ENCODE results near the gene IL1RN.

IL1RN gene

GRCh38 chr2:113157897-113158753, 30.7 kb downstream of the IL1RN start:
- Histone ChIP-seq H3K14ac (ENCODE audit: low read length in 2 of 2) (no peak overlapping the region), H3K23ac (ENCODE audit: low read length in 2 of 2) (no peak overlapping the region), H2AK5ac (ENCODE audit: low read length, severe bottlenecking) (no peak overlapping the region), H2BK5ac (ENCODE audit: low read depth, low read length, poor library complexity, severe bottlenecking) (no peak overlapping the region), H3K4ac (ENCODE audit: low read depth in 1 of 2, low read length in 2 of 2) (no peak overlapping the region), H2BK12ac (ENCODE audit: low read length in 2 of 2) (no peak overlapping the region), H3K4me2 (ENCODE audit: low read length, poor library complexity, severe bottlenecking) (peak overlapping the region; percentile 73), H2BK120ac (ENCODE audit: low read depth, low read length) (no peak overlapping the region), H3K27me3 (ENCODE audit: control insufficient read depth in 1 of 2, insufficient read depth in 1 of 2, low read length in 2 of 2) (no peaks in the 10 kb centered on the region), H4K8ac (ENCODE audit: low read length) (no peak overlapping the region), H2BK15ac (ENCODE audit: low read depth, poor library complexity, severe bottlenecking) (no peak overlapping the region), H3K18ac (ENCODE audit: low read depth in 1 of 2, low read length in 2 of 2) (peak overlapping the region in 1 of 2 experiments; percentile 6), H3K4me1 (ENCODE audit: control insufficient read depth, insufficient read depth, low read depth, low read length) (peaks cover 9% of the 10 kb centered on the region), H3K36me3 (ENCODE audit: control insufficient read depth in 1 of 2, insufficient read depth in 2 of 2, low read depth in 1 of 2, low read length in 2 of 2) (peaks cover 0 to 3% of the 10 kb centered on the region in 2 experiments), H3K79me1 (replicated peaks; ENCODE audit: low read length, poor library complexity, severe bottlenecking) (no peaks in the 10 kb centered on the region), H2AFZ (ENCODE audit: low read depth, low read length) (peak overlapping the region; percentile 49), H3K9me3 (ENCODE audit: control insufficient read depth, low read length) (no peaks in the 10 kb centered on the region), H3K4me3 (ENCODE audit: insufficient read depth in 1 of 2, low read depth in 1 of 2, low read length in 2 of 2) (peak overlapping the region; percentile 74 to 76), H4K91ac (ENCODE audit: low read length) (no peak overlapping the region), H3K27ac (ENCODE audit: low read length, poor library complexity, severe bottlenecking) (peak overlapping the region; percentile 4), H3K9ac (ENCODE audit: low read length) (peak overlapping the region; percentile 64)
- no peak for DNase-seq
- WGBS: 55% methylated on average over 8 of the region's 10 CpGs

DNA sequence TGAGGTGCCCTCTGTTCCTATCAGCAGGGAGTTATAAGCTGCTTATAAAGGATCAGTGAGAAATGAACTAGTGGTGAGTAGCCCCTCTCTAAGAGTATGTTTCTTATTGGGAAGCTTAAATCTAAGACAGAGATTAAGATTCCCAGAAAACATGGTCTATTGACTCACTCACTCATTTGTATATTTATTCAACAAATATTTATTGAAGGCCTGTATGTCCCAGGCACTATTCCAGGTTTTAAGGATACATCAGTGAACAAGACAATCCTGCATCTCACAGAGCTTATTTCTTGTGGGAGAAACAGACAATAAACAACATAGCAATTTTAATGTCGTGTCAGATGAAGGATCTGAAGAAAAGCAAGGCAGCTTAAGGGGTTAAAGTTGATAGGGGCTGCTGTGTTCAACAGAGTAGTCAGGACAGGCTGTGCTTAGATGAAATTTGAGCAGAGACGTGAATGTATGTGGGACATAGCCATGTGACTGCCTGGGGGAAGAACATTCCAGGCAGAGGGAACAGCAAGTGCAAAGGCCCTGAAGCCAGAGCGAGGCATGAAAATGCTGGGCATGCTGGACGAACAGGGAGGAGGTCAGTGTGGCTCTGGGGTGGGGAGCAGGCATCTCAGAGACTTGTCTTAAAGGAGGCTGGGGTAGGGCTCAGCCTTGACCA, 31.6 kb downstream of the IL1RN start:
- WGBS: 67% methylated on average over 4 of the region's 4 CpGs
- no peak overlapping the region for H2AFZ ChIP-seq (ENCODE audit: low read depth, low read length)
- no peak overlapping the region for H2BK15ac ChIP-seq (ENCODE audit: low read depth, poor library complexity, severe bottlenecking)
- H4K91ac ChIP-seq (ENCODE audit: low read length): no peak overlapping the region
- H3K27me3 ChIP-seq (ENCODE audit: control insufficient read depth in 1 of 2, insufficient read depth in 1 of 2, low read length in 2 of 2): no peaks in the 10 kb centered on the region
- peaks cover 9% of the 10 kb centered on the region for H3K4me1 ChIP-seq (ENCODE audit: control insufficient read depth, insufficient read depth, low read depth, low read length)
- H3K23ac ChIP-seq (ENCODE audit: low read length in 2 of 2): no peak overlapping the region
- H3K79me1 ChIP-seq (replicated peaks; ENCODE audit: low read length, poor library complexity, severe bottlenecking): no peaks in the 10 kb centered on the region
- H2AK5ac ChIP-seq (ENCODE audit: low read length, severe bottlenecking): no peak overlapping the region
- peak; percentile 33 for DNase-seq
- no peak overlapping the region for H3K14ac ChIP-seq (ENCODE audit: low read length in 2 of 2)
- H3K9me3 ChIP-seq (ENCODE audit: control insufficient read depth, low read length): no peaks in the 10 kb centered on the region
- H3K4me2 ChIP-seq (ENCODE audit: low read length, poor library complexity, severe bottlenecking): no peak overlapping the region
- no peak overlapping the region for H3K27ac ChIP-seq (ENCODE audit: low read length, poor library complexity, severe bottlenecking)
- H2BK120ac ChIP-seq (ENCODE audit: low read depth, low read length): no peak overlapping the region
- no peak overlapping the region for H2BK5ac ChIP-seq (ENCODE audit: low read depth, low read length, poor library complexity, severe bottlenecking)
- no peak overlapping the region for H3K9ac ChIP-seq (ENCODE audit: low read length)
- peaks cover 0 to 3% of the 10 kb centered on the region in 2 experiments for H3K36me3 ChIP-seq (ENCODE audit: control insufficient read depth in 1 of 2, insufficient read depth in 2 of 2, low read depth in 1 of 2, low read length in 2 of 2)
- no peak overlapping the region for H3K18ac ChIP-seq (ENCODE audit: low read depth in 1 of 2, low read length in 2 of 2)
- H2BK12ac ChIP-seq (ENCODE audit: low read length in 2 of 2): no peak overlapping the region
- H3K4ac ChIP-seq (ENCODE audit: low read depth in 1 of 2, low read length in 2 of 2): no peak overlapping the region
- H3K4me3 ChIP-seq (ENCODE audit: insufficient read depth in 1 of 2, low read depth in 1 of 2, low read length in 2 of 2): no peak overlapping the region
- no peak overlapping the region for H4K8ac ChIP-seq (ENCODE audit: low read length)

- no peak overlapping the region for H2BK120ac ChIP-seq (ENCODE audit: low read depth, low read length)
- no peak overlapping the region for H3K9ac ChIP-seq (ENCODE audit: low read length)
- no peak overlapping the region for H2AFZ ChIP-seq (ENCODE audit: low read depth, low read length)
- H2BK15ac ChIP-seq (ENCODE audit: low read depth, poor library complexity, severe bottlenecking): no peak overlapping the region
- H3K23ac ChIP-seq (ENCODE audit: low read length in 2 of 2): no peak overlapping the region
- no peaks in the 10 kb centered on the region for H3K9me3 ChIP-seq (ENCODE audit: control insufficient read depth, low read length)
- H3K4ac ChIP-seq (ENCODE audit: low read depth in 1 of 2, low read length in 2 of 2): no peak overlapping the region
- no peak overlapping the region for H2BK12ac ChIP-seq (ENCODE audit: low read length in 2 of 2)
- no peak overlapping the region for H4K8ac ChIP-seq (ENCODE audit: low read length)
- H3K18ac ChIP-seq (ENCODE audit: low read depth in 1 of 2, low read length in 2 of 2): no peak overlapping the region
- H3K79me1 ChIP-seq (replicated peaks; ENCODE audit: low read length, poor library complexity, severe bottlenecking): peaks cover 6% of the 10 kb centered on the region
- H3K14ac ChIP-seq (ENCODE audit: low read length in 2 of 2): no peak overlapping the region
- H3K4me2 ChIP-seq (ENCODE audit: low read length, poor library complexity, severe bottlenecking): no peak overlapping the region
- peaks cover 9% of the 10 kb centered on the region for H3K4me1 ChIP-seq (ENCODE audit: control insufficient read depth, insufficient read depth, low read depth, low read length)
- no peak overlapping the region for H2AK5ac ChIP-seq (ENCODE audit: low read length, severe bottlenecking)
- no peak overlapping the region for H3K4me3 ChIP-seq (ENCODE audit: insufficient read depth in 1 of 2, low read depth in 1 of 2, low read length in 2 of 2)
- peaks cover 0 to 3% of the 10 kb centered on the region in 2 experiments for H3K36me3 ChIP-seq (ENCODE audit: control insufficient read depth in 1 of 2, insufficient read depth in 2 of 2, low read depth in 1 of 2, low read length in 2 of 2)
- H3K27ac ChIP-seq (ENCODE audit: low read length, poor library complexity, severe bottlenecking): no peak overlapping the region
- no peak overlapping the region for H2BK5ac ChIP-seq (ENCODE audit: low read depth, low read length, poor library complexity, severe bottlenecking)
- no peaks in the 10 kb centered on the region for H3K27me3 ChIP-seq (ENCODE audit: control insufficient read depth in 1 of 2, insufficient read depth in 1 of 2, low read length in 2 of 2)
- no peak for DNase-seq
- no peak overlapping the region for H4K91ac ChIP-seq (ENCODE audit: low read length)
- WGBS: no CpG with 5 or more reads among the region's 1 CpG
Measured at GRCh38 chr2:113160248-113160647, 32.9 kb downstream of the IL1RN start.

DNA sequence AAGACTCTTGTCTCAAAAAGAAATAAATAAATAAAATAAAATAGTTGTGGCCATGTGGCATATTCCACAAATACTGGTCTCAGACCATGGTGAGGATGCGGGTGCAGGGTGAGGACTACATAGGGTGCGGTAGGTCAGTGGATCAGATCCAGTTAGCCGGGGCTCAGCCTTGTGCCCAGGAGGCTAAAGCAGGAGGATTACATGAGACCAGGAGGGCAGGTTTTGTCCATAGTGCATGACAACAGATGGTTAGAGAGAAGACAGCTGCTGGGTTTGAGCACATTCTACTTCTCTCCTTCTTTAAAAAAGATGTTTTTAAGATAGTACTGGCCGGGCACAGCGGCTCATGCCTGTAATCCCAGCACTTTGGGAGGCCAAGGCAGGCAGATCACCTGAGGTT, 33.6 kb downstream of the IL1RN start:
- peaks cover 0 to 3% of the 10 kb centered on the region in 2 experiments for H3K36me3 ChIP-seq (ENCODE audit: control insufficient read depth in 1 of 2, insufficient read depth in 2 of 2, low read depth in 1 of 2, low read length in 2 of 2)
- no peak overlapping the region for H2BK15ac ChIP-seq (ENCODE audit: low read depth, poor library complexity, severe bottlenecking)
- WGBS: 95% methylated on average over 5 of the region's 5 CpGs

More for the DNA sequence above, 33.6 kb downstream of the IL1RN start:
- no peak overlapping the region for H3K27ac ChIP-seq (ENCODE audit: low read length, poor library complexity, severe bottlenecking)
- no peak overlapping the region for H3K4me3 ChIP-seq (ENCODE audit: insufficient read depth in 1 of 2, low read depth in 1 of 2, low read length in 2 of 2)
- H3K4ac ChIP-seq (ENCODE audit: low read depth in 1 of 2, low read length in 2 of 2): no peak overlapping the region
- peaks cover 9% of the 10 kb centered on the region for H3K4me1 ChIP-seq (ENCODE audit: control insufficient read depth, insufficient read depth, low read depth, low read length)
- no peak overlapping the region for H2BK5ac ChIP-seq (ENCODE audit: low read depth, low read length, poor library complexity, severe bottlenecking)
- H4K91ac ChIP-seq (ENCODE audit: low read length): no peak overlapping the region
- H2BK12ac ChIP-seq (ENCODE audit: low read length in 2 of 2): no peak overlapping the region
- no peak overlapping the region for H3K23ac ChIP-seq (ENCODE audit: low read length in 2 of 2)
- H2AFZ ChIP-seq (ENCODE audit: low read depth, low read length): no peak overlapping the region
- H4K8ac ChIP-seq (ENCODE audit: low read length): no peak overlapping the region
- H3K14ac ChIP-seq (ENCODE audit: low read length in 2 of 2): no peak overlapping the region
- no peak for DNase-seq
- no peaks in the 10 kb centered on the region for H3K9me3 ChIP-seq (ENCODE audit: control insufficient read depth, low read length)
- H2AK5ac ChIP-seq (ENCODE audit: low read length, severe bottlenecking): no peak overlapping the region
- no peak overlapping the region for H3K4me2 ChIP-seq (ENCODE audit: low read length, poor library complexity, severe bottlenecking)
- H3K79me1 ChIP-seq (replicated peaks; ENCODE audit: low read length, poor library complexity, severe bottlenecking): peaks cover 6% of the 10 kb centered on the region
- no peaks in the 10 kb centered on the region for H3K27me3 ChIP-seq (ENCODE audit: control insufficient read depth in 1 of 2, insufficient read depth in 1 of 2, low read length in 2 of 2)
- H2BK120ac ChIP-seq (ENCODE audit: low read depth, low read length): no peak overlapping the region
- H3K18ac ChIP-seq (ENCODE audit: low read depth in 1 of 2, low read length in 2 of 2): no peak overlapping the region
- H3K9ac ChIP-seq (ENCODE audit: low read length): no peak overlapping the region

All from mesenchymal stem cell (in vitro differentiated cells and primary cell).